SK-N-SH treated with all-trans-retinoic acid at 6 μM for 48 hours (cell line): ENCODE results near the gene HOGA1.
A peak's percentile ranks its signal among the peaks of the same experiment; 100 is the strongest.

Source experiments
- ATAC-seq: fragments of 200-7000 bp; cut with Tn5 transposase; 3 replicates; pipeline ENCODE4 v1.9.1; 2020; ENCODE audit warnings: mild to moderate bottlenecking, moderate library complexity
- ARNTL ChIP-seq: fragments of 450-650 bp; formaldehyde crosslinking; IDR thresholded peaks from 2 replicates; pipeline ENCODE4 v1.5.0; 2020; ENCODE audit warnings: low read depth, mild to moderate bottlenecking, moderate library complexity, borderline replicate concordance
- BACH2 ChIP-seq: fragments of 250-450 bp; sonication (Bioruptor Pico); IDR thresholded peaks from 2 replicates; pipeline ENCODE4 v1.9.0; 2021; ENCODE audit warnings: mild to moderate bottlenecking, borderline replicate concordance
- CSDC2 ChIP-seq: fragments of 250-450 bp; sonication (Bioruptor Pico); IDR thresholded peaks from 2 replicates; pipeline ENCODE4 v1.5.0; 2020; ENCODE audit warnings: mild to moderate bottlenecking, moderate library complexity
- CSRNP3 ChIP-seq: fragments of 250-450 bp; sonication (Bioruptor Pico); IDR thresholded peaks from 2 replicates; pipeline ENCODE4 v1.5.1; 2021; ENCODE audit warnings: mild to moderate bottlenecking, moderate library complexity
- ESRRG ChIP-seq: fragments of 250-450 bp; sonication (Bioruptor Pico); IDR thresholded peaks from 2 replicates; pipeline ENCODE4 v1.6.1; 2021; ENCODE audit warnings: mild to moderate bottlenecking
- ISL1 ChIP-seq: fragments of 250-450 bp; sonication (Bioruptor Pico); IDR thresholded peaks from 2 replicates; pipeline ENCODE4 v2.1.2; 2022; ENCODE audit warnings: mild to moderate bottlenecking, moderate library complexity
- OSR1 ChIP-seq: fragments of 250-450 bp; sonication (Bioruptor Pico); IDR thresholded peaks from 2 replicates; pipeline ENCODE4 v1.8.0; 2022; ENCODE audit warnings: moderate library complexity, mild to moderate bottlenecking, inconsistent platforms
- PATZ1 ChIP-seq: fragments of 250-450 bp; sonication (Bioruptor Pico); IDR thresholded peaks from 2 replicates; pipeline ENCODE4 v1.8.0; 2020; ENCODE audit warnings: mild to moderate bottlenecking, moderate library complexity, borderline replicate concordance
- POU6F1 ChIP-seq: fragments of 250-450 bp; sonication (Bioruptor Pico); IDR thresholded peaks from 2 replicates; pipeline ENCODE4 v1.8.0; 2021; ENCODE audit warnings: low read depth, mild to moderate bottlenecking, moderate library complexity, borderline replicate concordance
- PPARA ChIP-seq: fragments of 250-450 bp; sonication (Bioruptor Pico); IDR thresholded peaks from 2 replicates; pipeline ENCODE4 v1.5.0; 2020; ENCODE audit warnings: mild to moderate bottlenecking, borderline replicate concordance
- RARB ChIP-seq: fragments of 250-450 bp; sonication (Bioruptor Pico); IDR thresholded peaks from 2 replicates; pipeline ENCODE4 v1.8.0; 2021; ENCODE audit warnings: mild to moderate bottlenecking, moderate library complexity
- SNAI2 ChIP-seq: fragments of 250-450 bp; sonication (Bioruptor Pico); IDR thresholded peaks from 2 replicates; pipeline ENCODE4 v1.5.0; 2020; ENCODE audit warnings: mild to moderate bottlenecking, moderate library complexity
- TCF4 ChIP-seq: fragments of 250-450 bp; sonication (Bioruptor Pico); IDR thresholded peaks from 2 replicates; pipeline ENCODE4 v1.8.0; 2021; ENCODE audit warnings: mild to moderate bottlenecking, moderate library complexity, borderline replicate concordance
- TOX ChIP-seq: fragments of 250-450 bp; sonication (Bioruptor Pico); IDR thresholded peaks from 2 replicates; pipeline ENCODE4 v1.8.0; 2021; ENCODE audit warnings: mild to moderate bottlenecking, moderate library complexity, borderline replicate concordance
- TSHZ2 ChIP-seq: fragments of 250-450 bp; sonication (Bioruptor Pico); IDR thresholded peaks from 2 replicates; pipeline ENCODE4 v1.5.0; 2020; ENCODE audit warnings: mild to moderate bottlenecking, moderate library complexity
- ZC3H10 ChIP-seq: fragments of 250-450 bp; sonication (Bioruptor Pico); IDR thresholded peaks from 2 replicates; pipeline ENCODE4 v1.5.1; 2021; ENCODE audit warnings: mild to moderate bottlenecking, moderate library complexity
- ZFP3 ChIP-seq: fragments of 250-450 bp; sonication (Bioruptor Pico); IDR thresholded peaks from 2 replicates; pipeline ENCODE4 v1.5.0; 2020; ENCODE audit warnings: mild to moderate bottlenecking, moderate library complexity
- ZFP30 ChIP-seq: fragments of 450-650 bp; formaldehyde crosslinking; IDR thresholded peaks from 2 replicates; pipeline ENCODE4 v1.5.0; 2022; ENCODE audit warnings: mild to moderate bottlenecking, moderate library complexity
- ZNF565 ChIP-seq: fragments of 450-650 bp; formaldehyde crosslinking; conservative IDR thresholded peaks from 2 replicates; pipeline ENCODE4 v1.5.0; 2020; ENCODE audit warnings: low read depth, mild to moderate bottlenecking, moderate library complexity
- ZNF70 ChIP-seq: fragments of 450-650 bp; formaldehyde crosslinking; IDR thresholded peaks from 2 replicates; pipeline ENCODE4 v1.5.0; 2020; ENCODE audit warnings: mild to moderate bottlenecking, moderate library complexity
- ZNF8 ChIP-seq: fragments of 450-650 bp; formaldehyde crosslinking; IDR thresholded peaks from 2 replicates; pipeline ENCODE4 v1.5.0; 2020; ENCODE audit warnings: mild to moderate bottlenecking, moderate library complexity

Gene HOGA1

GRCh38 chr10:97640174-97640867 is 56.1 kb downstream of the HOGA1 start, which contains the start of gene PI4K2A:
Gene PI4K2A, plus strand, starts transcription at chr10:97640671. Its CDS starts 72 bp downstream, at chr10:97640743.
- peak; percentile 99 for ATAC-seq

GRCh38 chr10:97640868-97641811 is 57.0 kb downstream of the HOGA1 start:
- peak; percentile 50 for ATAC-seq
- TF ChIP-seq ESRRG (CRISPR knock-in tag) (no peak), CSDC2 (CRISPR knock-in tag) (0 out of 2 replicates have a peak, but pooled peaks have one; percentile 28), SNAI2 (CRISPR knock-in tag) (no peak), ARNTL (CRISPR knock-in tag) (no peak), PATZ1 (CRISPR knock-in tag) (no peak), RARB (no peak)

More at GRCh38 chr10:97640174-97640867, 56.1 kb downstream of the HOGA1 start, which contains the start of gene PI4K2A:
- TF ChIP-seq ARNTL (CRISPR knock-in tag), result no peak
- TF ChIP-seq ZNF8 (CRISPR knock-in tag), result no peak
- no peak for TF ChIP-seq ZC3H10
- TF ChIP-seq SNAI2 (CRISPR knock-in tag), result no peak
- TF ChIP-seq PPARA (CRISPR knock-in tag), result no peak
- TF ChIP-seq PATZ1 (CRISPR knock-in tag), result no peak
- TF ChIP-seq TSHZ2, result no peak
- TF ChIP-seq ZNF565 (CRISPR knock-in tag), result no peak
- no peak for TF ChIP-seq OSR1
- no peak for TF ChIP-seq BACH2 (CRISPR knock-in tag)
- TF ChIP-seq ZNF70 (CRISPR knock-in tag), result no peak
- no peak for TF ChIP-seq POU6F1 (CRISPR knock-in tag)
- no peak for TF ChIP-seq ESRRG (CRISPR knock-in tag)
- no peak for TF ChIP-seq TCF4
- TF ChIP-seq ISL1, result no peak
- TF ChIP-seq TOX (CRISPR knock-in tag), result no peak
- no peak for TF ChIP-seq CSRNP3 (CRISPR knock-in tag)
- no peak for TF ChIP-seq RARB
- no peak for TF ChIP-seq ZFP3 (CRISPR knock-in tag)
- TF ChIP-seq ZFP30 (CRISPR knock-in tag), result no peak
